Hair follicle dermal papilla cell (primary cell): ENCODE data around the gene RPLP1. TPM values are rescaled to one million over a fixed set of nuclear protein-coding genes. Genes with fewer than 3 reads are reported as not detected.

Source experiments
- small RNA-seq: library from RNA; depleted of rRNA; stranded (forward); fragments of <200 nt; gene quantifications from one replicate; pipeline ENCODE3, GENCODE V24; 2012
- total RNA-seq: library from RNA; depleted of rRNA; stranded (reverse); fragments of >200 nt; gene quantifications from 2 replicates; pipeline ENCODE4 v1.2.3, GENCODE V29; 2012

RPLP1 gene
- total RNA-seq: 80.0 and 81.0 TPM in 2 replicates

DNA sequence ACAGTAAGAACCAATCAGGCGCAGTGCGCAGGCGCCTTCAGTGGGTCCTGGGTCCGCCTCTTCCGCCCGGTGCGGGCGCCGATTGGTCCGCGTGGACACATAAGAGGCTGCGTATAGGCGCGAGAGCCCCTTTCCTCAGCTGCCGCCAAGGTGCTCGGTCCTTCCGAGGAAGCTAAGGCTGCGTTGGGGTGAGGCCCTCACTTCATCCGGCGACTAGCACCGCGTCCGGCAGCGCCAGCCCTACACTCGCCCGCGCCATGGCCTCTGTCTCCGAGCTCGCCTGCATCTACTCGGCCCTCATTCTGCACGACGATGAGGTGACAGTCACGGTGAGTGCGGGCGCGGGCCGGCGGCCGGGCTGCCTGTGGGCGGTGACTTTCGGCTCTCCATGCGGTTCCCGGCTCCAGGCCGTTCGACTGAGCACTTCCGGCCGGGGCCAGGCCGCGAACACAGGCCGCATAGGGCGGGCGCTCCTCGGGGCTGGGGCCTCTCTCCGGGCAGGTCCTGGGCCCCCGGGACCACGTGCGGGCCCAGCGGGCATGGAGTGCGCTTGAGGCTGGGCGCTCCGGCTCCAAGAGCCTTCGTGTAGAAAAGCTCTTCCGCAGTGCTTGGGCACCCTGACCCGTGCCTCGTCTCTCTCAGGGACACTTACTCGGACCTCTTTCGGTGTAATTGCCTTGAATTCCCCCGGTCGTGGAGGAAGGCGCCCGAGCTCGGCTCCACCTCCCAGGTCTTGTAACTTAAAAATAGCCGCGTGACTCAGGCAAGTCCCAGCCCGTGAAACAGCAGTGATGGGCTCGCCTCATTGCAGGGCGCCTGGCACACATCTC is at the start of gene RPLP1:
Gene RPLP1, plus strand, starts transcription at position 127 of the 830 bp plus-strand sequence. Its CDS starts 131 bp downstream, at position 258.

DNA sequence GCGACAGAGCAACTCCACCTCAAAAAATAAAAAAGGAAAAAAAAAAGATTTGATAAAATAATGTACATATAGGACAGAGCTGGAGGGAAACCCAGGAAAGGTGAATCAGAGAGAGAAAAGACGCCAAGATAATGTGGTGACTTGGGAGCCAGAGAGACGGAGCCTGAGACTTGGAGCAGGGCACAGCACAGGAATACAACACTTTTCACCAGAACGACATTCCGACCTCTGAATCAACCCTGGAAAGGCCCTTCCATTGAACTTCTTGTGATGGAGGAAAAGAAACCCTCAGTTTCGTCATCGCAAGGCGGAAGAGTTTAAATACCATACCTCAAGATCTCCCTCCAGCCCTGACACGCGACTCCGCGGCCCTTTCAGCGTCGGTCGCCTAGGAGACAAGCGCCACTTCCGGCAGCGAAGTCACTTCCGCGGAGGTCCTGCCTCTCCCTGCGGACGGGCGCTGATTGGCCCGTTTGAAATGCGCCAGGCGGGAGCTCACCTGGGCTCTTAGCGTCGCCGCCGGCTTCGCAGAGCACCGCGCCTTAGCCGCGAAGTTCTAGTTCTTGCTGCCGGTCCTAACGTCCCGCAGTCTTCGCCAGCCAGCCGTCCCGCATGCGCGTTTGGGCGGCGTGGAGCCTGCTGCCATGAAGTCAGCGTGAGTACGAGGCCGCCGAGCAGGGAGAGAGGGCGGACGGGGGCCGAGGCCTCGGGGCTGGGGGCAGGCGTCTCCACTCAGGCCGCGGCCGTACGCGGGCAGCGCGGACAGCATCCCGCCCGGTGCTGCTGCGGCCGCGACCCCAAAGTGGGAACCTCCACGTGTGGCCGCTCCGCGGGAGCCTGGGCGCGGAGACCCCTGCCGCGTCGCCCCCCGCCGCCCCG is 38.6 kb upstream of the RPLP1 start, which contains the start of gene KIF23:
Gene KIF23, plus strand, starts transcription at position 528 of the 879 bp plus-strand sequence. Its CDS starts 117 bp downstream, at position 645.

Small RNA genes lying within 50 kb of the gene (small RNA-seq; reads per million reads assigned to genes)
- gene RF00012: not detected

Other genes with a start within 250 kb of the RPLP1 start
- gene PAQR5, start 153.9 kb upstream of the RPLP1 start, total RNA-seq: 2.6 and 3.5 TPM in 2 replicates
- 10.0 and 10.5 TPM in 2 replicates for gene KIF23, start 38.5 kb upstream of the RPLP1 start, total RNA-seq